ENCODE measurements around the gene CFAP141.

CFAP141 gene

DNA sequence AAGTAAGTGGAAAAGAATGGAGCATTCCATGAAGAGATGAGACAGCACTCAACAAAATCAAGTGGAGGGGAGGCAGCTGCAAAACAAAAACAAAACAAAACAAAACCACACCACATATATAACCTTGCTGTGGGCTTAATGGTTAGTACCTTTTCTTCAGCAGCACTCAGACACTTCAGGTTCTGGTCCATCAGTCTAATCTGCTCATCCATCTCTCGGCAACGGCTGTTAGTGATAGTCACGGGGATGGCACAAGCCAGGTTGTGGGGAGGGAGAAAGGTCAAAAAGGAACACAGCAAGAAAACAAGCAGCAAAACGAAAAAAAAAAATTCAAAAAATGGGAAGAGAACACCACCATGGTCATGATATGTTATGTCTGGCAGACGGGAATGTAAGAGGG lies 34.3 kb downstream of the CFAP141 start:
- Histone ChIP-seq H3K36me3 (peaks cover 78% of the 10 kb centered on the region), H3K9me3 (no peaks in the 10 kb centered on the region), H3K4me3 (ENCODE audit: low read depth, low read length) (no peak overlapping the region), H3K27me3 (no peaks in the 10 kb centered on the region), H3K4me1 (no peaks in the 10 kb centered on the region)
- DNase-seq = no peak
- TF ChIP-seq, protein P1, sequence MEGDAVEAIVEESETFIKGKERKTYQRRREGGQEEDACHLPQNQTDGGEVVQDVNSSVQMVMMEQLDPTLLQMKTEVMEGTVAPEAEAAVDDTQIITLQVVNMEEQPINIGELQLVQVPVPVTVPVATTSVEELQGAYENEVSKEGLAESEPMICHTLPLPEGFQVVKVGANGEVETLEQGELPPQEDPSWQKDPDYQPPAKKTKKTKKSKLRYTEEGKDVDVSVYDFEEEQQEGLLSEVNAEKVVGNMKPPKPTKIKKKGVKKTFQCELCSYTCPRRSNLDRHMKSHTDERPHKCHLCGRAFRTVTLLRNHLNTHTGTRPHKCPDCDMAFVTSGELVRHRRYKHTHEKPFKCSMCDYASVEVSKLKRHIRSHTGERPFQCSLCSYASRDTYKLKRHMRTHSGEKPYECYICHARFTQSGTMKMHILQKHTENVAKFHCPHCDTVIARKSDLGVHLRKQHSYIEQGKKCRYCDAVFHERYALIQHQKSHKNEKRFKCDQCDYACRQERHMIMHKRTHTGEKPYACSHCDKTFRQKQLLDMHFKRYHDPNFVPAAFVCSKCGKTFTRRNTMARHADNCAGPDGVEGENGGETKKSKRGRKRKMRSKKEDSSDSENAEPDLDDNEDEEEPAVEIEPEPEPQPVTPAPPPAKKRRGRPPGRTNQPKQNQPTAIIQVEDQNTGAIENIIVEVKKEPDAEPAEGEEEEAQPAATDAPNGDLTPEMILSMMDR (IDR thresholded peaks at IDR 0.05; ENCODE audit: low read depth, low read length) = no peak

DNA sequence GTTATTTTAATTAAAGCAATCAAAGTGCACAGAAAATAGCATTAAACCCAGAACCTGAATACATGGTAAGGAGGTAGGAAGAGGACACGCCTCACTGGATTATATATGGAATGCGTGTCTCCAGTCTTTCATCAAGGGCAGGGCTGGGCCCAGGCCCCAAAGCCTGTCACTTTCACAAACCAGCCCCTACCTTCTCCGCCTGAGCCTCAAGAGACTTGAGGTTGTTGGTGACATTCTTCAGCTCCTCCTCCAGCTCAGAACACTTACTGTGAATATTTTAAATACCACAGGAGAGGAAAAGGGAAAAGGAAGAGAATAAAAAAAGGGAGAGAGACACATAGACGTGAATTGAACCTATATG lies 34.9 kb downstream of the CFAP141 start:
- H3K36me3 ChIP-seq = peaks cover 83% of the 10 kb centered on the region
- TF ChIP-seq, protein P1 (IDR thresholded peaks at IDR 0.05; ENCODE audit: low read depth, low read length) = no peak
- H3K9me3 ChIP-seq = no peaks in the 10 kb centered on the region
- H3K27me3 ChIP-seq = no peaks in the 10 kb centered on the region
- H3K4me1 ChIP-seq = no peaks in the 10 kb centered on the region
- no peak for DNase-seq
- no peak overlapping the region for H3K4me3 ChIP-seq (ENCODE audit: low read depth, low read length)

GRCh38 chr1:154170547-154171222 lies 35.4 kb downstream of the CFAP141 start:
- peaks cover 84% of the 10 kb centered on the region for H3K36me3 ChIP-seq
- no peak overlapping the region for H3K4me3 ChIP-seq (ENCODE audit: low read depth, low read length)
- no peak for DNase-seq
- H3K4me1 ChIP-seq = no peaks in the 10 kb centered on the region
- no peaks in the 10 kb centered on the region for H3K9me3 ChIP-seq
- TF ChIP-seq, protein P1 (IDR thresholded peaks at IDR 0.05; ENCODE audit: low read depth, low read length) = no peak
- H3K27me3 ChIP-seq = no peaks in the 10 kb centered on the region

DNA sequence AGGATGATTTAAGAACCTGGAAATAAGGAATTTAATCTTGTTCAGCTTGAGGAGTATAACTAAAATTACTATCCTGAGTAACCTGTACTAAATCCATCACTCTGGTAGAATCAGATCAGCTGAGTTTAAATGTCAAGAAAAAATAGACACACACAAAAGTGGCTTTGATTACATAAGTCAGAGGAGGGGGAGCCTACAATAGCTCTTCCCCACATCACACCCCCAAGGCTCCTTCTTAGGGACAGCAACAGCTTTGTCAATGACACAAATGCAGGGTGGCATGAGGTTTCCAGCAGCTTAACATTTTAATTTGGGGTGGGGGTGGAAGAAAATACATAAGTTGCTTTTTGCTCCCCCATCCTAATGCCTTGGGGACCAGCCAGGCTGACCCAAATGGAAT lies 38.7 kb downstream of the CFAP141 start:
- no peaks in the 10 kb centered on the region for H3K4me1 ChIP-seq
- DNase-seq = no peak
- H3K27me3 ChIP-seq = no peaks in the 10 kb centered on the region
- TF ChIP-seq, protein P1 (IDR thresholded peaks at IDR 0.05; ENCODE audit: low read depth, low read length) = no peak
- peaks cover 82% of the 10 kb centered on the region for H3K36me3 ChIP-seq
- no peaks in the 10 kb centered on the region for H3K9me3 ChIP-seq
- H3K4me3 ChIP-seq (ENCODE audit: low read depth, low read length) = no peak overlapping the region

DNA sequence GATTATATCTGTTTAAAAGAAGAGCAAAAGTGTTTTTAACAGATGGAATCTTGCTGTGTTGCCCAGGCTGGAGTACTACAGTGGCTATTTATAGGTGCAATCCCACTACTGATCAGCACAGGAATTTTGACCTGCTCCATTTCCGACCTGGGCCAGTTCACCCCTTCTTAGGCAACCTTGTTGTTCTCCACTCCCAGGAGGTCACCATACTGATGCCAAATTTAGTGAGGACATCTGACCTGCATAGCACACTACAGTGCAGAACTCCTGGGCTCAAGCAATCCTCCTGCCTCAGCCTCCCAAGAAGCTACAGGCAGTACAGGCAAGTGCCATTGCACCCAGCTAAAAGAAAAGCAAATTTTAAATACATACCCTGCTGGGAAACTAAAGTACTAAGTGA lies 39.9 kb downstream of the CFAP141 start:
- no peaks in the 10 kb centered on the region for H3K27me3 ChIP-seq
- H3K9me3 ChIP-seq = no peaks in the 10 kb centered on the region
- TF ChIP-seq, protein P1 (IDR thresholded peaks at IDR 0.05; ENCODE audit: low read depth, low read length) = no peak
- DNase-seq = no peak
- no peaks in the 10 kb centered on the region for H3K4me1 ChIP-seq
- no peak overlapping the region for H3K4me3 ChIP-seq (ENCODE audit: low read depth, low read length)
- H3K36me3 ChIP-seq = peaks cover 77% of the 10 kb centered on the region

DNA sequence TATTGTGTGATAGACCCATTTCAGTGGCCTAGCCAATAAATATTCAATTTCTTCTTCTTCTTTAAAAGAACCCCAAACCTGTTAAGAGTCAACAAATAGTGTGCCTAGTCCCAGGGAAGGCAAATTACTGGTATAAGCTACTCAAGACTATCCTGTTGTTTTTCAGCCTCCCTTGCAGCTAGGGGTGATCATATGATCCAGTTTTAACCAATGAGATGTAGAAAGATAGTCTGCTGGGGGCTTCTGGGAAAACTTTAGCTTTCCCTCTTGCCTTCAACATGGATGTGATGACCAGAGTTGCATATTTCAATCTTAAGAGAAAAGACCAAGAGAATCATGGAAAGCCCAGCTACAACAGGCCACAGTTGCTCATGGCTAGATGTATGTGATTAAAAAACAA lies 46.6 kb downstream of the CFAP141 start:
- DNase-seq = no peak
- Histone ChIP-seq H3K4me3 (ENCODE audit: low read depth, low read length) (no peak overlapping the region), H3K4me1 (no peaks in the 10 kb centered on the region), H3K36me3 (peaks cover 72% of the 10 kb centered on the region), H3K9me3 (no peaks in the 10 kb centered on the region), H3K27me3 (no peaks in the 10 kb centered on the region)
- TF ChIP-seq, protein P1 (IDR thresholded peaks at IDR 0.05; ENCODE audit: low read depth, low read length) = no peak
